GM10847 (cell line): ENCODE data around the gene ANKRD9.

Experiments used
- POLR2A ChIP-seq: IDR thresholded peaks from 2 replicates; pipeline ENCODE4 v1.6.1; 2011; ENCODE audit not compliant: insufficient read length; ENCODE audit errors: extremely low read depth

ANKRD9 gene

DNA sequence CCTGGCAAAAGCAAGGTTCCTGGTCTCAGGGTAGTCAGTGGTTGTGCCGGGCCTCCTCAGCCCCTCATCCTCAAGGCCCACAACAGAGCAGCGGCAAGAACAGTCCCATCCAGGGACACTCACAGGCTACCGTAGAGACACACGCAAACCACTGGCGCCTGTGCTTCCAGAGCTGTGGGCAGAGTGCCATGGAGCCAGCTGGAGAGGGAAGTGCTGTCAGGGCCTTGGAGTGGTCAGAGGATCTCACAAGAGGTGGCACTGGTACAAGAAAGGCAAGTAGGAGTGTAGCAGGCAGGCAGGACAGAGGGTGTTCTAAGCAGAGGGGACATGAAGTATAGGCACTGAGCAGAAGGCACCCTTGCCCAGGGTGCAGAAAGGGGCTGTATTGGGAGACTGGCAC, 34.6 kb downstream of the ANKRD9 start:
- TF ChIP-seq POLR2A: no peak

DNA sequence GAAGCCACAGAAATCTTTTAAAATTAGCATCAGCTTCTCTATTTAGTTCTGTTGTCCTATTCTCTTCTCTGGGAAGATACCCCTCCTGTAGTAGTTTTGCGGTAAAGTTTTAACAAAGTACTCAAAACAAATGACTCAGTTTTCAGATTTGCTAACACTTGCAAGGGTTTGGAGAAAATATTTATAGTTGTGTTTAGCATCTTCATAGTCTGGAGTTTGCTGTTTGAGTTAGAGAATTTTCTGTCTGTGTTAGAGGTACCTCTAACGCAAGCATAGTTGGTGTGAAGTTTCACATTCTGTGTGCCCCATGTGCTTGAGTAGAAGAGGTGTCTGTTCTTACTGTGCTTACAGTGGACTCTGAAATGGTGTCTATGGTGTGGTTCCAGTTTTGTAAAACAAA, 36.0 kb downstream of the ANKRD9 start:
- TF ChIP-seq POLR2A: no peak

- TF ChIP-seq POLR2A: no peak
Measured at GRCh38 chr14:102472791-102473150, 36.8 kb downstream of the ANKRD9 start.

DNA sequence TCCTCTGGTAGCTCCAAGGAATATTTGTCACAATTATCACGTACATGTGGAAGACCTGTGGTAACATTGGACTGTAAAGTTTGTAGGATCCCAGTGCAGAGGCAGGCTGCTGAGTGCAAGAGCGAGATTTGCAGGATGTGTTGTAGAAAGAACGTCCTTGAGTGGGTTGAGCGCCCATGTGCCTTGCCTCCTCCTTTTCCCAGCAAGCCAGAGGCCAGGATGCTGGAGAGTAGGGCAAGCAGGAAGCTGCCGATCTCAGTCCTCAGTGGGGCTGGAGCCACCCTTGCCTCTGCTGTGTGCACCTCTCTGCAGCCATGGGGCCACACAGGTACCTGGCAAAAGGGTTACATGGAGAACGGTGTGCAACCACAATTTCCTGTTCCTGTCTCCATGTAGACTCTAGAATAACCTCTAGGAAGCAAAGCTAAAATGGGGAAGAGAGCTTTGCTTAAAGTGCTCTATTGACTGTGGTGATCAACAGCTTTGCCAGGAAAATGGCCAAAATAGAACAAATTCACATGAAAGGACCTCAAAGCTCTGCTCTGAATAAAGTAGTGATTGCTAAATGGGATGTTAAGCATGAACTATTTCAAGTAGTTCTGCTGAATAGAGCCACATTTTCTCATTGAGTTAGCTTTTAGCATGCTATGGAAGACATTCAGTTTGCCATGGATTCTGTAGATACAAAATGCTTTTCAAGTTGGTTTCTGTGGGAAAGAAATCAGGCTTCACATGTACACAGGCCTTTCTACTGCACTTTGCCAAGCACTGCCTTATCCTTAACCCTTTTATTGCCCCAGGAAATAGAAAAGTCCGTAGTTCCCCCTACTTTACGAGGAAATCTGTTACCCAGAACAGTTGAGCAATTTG, 37.4 kb downstream of the ANKRD9 start:
- no peak for TF ChIP-seq POLR2A

DNA sequence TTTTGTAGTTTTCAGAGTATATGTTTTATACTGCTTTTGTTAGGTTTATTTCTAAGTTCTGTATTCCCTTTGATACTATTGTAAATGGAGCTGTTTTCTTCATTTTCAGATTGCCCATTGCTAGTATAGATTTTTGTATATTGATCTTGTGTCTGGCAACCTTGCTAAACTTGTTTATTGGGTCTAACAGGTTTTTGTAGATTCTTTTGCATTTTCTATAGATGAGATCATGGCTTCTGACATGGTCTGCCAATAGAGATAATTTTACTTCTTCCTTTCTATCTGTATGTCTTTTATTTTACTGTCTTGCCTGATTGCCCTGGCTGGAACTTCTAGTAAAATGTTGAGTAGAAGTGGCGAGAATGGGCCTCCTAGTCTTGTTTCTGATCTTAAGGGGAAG, 40.3 kb downstream of the ANKRD9 start:
- TF ChIP-seq POLR2A: no peak

DNA sequence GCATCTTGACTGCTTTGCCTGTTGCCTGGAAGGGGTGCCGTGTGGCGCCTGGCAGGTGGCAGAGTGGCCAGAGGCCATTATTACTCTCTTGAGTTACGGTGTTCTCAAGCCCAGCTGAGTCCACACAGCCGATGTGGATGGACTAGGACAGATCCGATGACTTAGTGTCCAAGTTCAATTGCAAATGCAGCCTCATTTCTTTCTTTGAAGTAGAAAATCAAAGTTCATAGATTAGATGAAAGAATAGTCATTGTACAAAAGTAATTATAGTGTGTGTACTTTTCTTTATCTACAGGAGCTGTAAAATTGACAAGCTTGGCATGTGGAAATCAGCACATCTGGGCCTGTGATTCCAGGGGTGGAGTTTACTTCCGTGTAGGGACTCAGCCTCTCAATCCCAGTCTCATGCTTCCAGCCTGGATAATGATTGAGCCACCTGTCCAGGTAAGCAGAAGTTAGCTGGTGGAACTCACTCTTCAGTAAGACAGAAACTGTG, 44.7 kb downstream of the ANKRD9 start:
- no peak for TF ChIP-seq POLR2A

- no peak for TF ChIP-seq POLR2A
Measured at GRCh38 chr14:102464006-102464405, 45.6 kb downstream of the ANKRD9 start.

- TF ChIP-seq POLR2A: no peak
Measured at GRCh38 chr14:102462391-102462790, 47.2 kb downstream of the ANKRD9 start.

- TF ChIP-seq POLR2A: no peak
Measured at GRCh38 chr14:102461490-102462338, 47.9 kb downstream of the ANKRD9 start.

- TF ChIP-seq POLR2A: no peak
Measured at GRCh38 chr14:102457509-102457908, 52.1 kb downstream of the ANKRD9 start.

DNA sequence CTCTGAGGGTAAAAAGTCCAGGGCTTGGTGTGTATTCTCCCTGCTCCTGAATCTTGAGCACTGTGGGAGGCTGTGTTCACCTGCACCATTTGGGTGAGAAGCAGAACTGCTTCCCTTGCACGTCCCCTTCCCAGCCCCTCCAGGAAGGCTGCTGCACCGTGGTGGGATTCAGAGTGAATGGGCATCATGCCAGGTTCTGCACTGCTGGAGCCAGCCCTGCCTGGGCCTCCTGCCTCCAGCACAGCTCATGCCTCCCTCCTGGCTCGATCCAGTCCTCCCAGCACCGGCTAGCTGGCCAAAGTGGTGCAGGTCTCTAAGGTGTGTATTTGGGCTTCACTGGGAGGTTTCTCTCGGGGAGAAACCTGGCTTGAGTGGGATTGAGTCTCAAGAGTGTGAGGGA, 54.9 kb downstream of the ANKRD9 start:
- no peak for TF ChIP-seq POLR2A

DNA sequence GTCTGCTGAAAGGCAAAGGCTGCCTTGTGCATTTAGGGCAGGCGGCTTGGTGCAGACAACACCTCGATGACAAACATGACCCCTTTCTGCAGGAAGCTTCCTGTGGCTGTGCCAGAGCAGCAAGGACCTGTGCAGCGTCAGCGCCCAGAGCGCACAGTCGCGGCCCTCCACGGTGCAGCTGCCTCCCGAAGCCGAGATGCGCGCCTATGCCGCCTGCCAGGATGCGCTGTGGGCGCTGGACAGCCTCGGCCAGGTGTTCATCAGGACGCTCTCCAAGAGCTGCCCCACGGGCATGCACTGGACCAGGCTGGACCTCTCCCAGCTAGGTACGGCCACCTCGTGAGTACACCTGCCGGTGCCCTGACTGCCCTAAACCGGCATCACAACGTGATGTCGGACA, 57.3 kb downstream of the ANKRD9 start:
- TF ChIP-seq POLR2A: no peak
